Measurements from ENCODE around the gene SRPRB.

DNA sequence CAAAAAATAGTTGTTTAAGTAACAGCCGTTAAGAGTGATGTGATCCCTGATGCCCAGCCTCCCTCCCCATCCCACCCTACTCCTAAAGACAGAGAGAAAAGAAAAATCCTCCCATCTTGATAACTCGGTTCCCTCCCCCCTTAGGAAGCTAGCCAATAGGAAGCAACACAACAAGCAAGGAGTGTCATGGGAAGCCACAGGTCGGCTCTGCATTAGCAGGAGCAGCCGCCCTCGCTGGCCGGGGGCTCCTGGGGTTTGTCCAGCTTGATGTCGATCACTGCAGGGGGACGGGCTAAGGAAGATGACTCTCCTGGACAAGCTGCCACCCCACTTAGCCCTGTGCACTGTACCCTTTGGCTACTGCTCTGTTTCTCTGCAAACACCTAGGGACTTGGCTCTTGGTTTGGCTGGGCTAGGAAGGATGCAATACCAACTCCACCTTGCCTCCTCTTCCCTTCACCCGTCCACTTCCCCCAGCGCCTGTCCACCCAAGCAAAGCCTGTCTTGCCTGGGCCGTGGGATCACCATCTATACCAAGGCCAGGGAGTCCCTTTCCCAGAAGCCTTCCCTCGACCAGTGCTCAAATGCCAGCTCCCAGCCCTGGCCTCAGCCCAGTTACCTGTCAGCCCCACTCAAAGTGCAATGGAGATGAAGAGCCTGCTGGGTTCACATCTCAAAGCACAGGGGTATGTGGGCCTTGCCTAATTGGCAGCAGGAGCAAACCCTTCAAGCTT, 23.1 kb downstream of the SRPRB start:
- TF ChIP-seq EP300 (IDR thresholded peaks at IDR 0.05) (no peak), POLR2A (IDR thresholded peaks at IDR 0.05) (no peak)
- TF ChIP-seq, protein P1, sequence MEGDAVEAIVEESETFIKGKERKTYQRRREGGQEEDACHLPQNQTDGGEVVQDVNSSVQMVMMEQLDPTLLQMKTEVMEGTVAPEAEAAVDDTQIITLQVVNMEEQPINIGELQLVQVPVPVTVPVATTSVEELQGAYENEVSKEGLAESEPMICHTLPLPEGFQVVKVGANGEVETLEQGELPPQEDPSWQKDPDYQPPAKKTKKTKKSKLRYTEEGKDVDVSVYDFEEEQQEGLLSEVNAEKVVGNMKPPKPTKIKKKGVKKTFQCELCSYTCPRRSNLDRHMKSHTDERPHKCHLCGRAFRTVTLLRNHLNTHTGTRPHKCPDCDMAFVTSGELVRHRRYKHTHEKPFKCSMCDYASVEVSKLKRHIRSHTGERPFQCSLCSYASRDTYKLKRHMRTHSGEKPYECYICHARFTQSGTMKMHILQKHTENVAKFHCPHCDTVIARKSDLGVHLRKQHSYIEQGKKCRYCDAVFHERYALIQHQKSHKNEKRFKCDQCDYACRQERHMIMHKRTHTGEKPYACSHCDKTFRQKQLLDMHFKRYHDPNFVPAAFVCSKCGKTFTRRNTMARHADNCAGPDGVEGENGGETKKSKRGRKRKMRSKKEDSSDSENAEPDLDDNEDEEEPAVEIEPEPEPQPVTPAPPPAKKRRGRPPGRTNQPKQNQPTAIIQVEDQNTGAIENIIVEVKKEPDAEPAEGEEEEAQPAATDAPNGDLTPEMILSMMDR (IDR thresholded peaks at IDR 0.05) = no peak
